GM13976 (cell line): ENCODE measurements around the gene TRAPPC12.

Experiments
- DNase-seq: peaks from one replicate; pipeline ENCODE4 v3.0.0; 2012; ENCODE audit warnings: low spot score
- in situ Hi-C: fragments of 300-500 bp; cut with MboI; formaldehyde crosslinking; loops from one replicate; pipeline ENCODE4 v1.12.0; 2022; ENCODE audit warnings: low sequenced_read_pairs, mixed read lengths, inconsistent platforms; ENCODE audit not compliant: unreplicated experiment
- TF ChIP-seq, protein P1 (sequence below): IDR thresholded peaks from 2 replicates; pipeline ENCODE4 v1.5.1; 2012; ENCODE audit warnings: borderline replicate concordance, mild to moderate bottlenecking; ENCODE audit not compliant: insufficient read depth; ENCODE audit errors: extremely low read depth, missing control alignments, control extremely low read depth

The TRAPPC12 gene

DNA sequence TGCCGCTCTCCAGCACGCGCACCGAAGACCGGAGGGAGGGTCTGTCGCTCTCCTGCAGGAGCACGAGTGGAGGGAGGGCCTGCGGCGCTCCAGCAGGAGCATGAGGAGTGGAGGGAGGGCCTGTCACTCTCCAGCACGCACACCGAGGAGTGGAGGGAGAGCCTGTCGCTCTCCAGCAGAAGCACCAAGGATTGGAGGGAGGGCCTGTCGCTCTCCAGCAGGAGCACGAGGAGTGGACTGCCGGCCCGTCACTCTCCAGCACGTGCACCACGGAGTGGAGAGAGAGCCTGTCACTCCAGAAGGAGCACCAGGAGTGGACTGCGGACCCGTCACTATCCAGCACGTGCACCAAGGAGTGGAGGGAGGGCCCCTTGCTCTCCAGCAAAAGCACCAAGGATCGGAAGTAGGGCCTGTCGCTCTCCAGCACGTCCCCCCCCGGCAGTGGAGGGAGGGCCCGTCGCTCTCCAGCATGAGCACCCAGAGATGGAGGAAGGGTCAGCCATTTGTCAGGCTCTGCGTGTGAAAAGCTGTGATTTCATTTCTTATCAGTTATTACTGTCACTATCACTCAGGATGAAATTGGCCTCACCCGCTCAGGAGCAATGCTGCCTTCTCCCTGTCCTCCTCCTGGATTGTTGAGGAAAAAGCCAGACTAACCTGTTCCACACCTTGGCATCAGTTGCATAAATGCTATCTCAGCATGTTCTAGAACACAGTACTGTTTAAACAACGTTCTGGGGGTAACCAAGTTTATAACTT is 103.9 kb downstream of the TRAPPC12 start:
- DNase-seq = no peak
- in situ Hi-C loops = no loop called here
- TF ChIP-seq, protein P1, sequence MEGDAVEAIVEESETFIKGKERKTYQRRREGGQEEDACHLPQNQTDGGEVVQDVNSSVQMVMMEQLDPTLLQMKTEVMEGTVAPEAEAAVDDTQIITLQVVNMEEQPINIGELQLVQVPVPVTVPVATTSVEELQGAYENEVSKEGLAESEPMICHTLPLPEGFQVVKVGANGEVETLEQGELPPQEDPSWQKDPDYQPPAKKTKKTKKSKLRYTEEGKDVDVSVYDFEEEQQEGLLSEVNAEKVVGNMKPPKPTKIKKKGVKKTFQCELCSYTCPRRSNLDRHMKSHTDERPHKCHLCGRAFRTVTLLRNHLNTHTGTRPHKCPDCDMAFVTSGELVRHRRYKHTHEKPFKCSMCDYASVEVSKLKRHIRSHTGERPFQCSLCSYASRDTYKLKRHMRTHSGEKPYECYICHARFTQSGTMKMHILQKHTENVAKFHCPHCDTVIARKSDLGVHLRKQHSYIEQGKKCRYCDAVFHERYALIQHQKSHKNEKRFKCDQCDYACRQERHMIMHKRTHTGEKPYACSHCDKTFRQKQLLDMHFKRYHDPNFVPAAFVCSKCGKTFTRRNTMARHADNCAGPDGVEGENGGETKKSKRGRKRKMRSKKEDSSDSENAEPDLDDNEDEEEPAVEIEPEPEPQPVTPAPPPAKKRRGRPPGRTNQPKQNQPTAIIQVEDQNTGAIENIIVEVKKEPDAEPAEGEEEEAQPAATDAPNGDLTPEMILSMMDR = no peak

DNA sequence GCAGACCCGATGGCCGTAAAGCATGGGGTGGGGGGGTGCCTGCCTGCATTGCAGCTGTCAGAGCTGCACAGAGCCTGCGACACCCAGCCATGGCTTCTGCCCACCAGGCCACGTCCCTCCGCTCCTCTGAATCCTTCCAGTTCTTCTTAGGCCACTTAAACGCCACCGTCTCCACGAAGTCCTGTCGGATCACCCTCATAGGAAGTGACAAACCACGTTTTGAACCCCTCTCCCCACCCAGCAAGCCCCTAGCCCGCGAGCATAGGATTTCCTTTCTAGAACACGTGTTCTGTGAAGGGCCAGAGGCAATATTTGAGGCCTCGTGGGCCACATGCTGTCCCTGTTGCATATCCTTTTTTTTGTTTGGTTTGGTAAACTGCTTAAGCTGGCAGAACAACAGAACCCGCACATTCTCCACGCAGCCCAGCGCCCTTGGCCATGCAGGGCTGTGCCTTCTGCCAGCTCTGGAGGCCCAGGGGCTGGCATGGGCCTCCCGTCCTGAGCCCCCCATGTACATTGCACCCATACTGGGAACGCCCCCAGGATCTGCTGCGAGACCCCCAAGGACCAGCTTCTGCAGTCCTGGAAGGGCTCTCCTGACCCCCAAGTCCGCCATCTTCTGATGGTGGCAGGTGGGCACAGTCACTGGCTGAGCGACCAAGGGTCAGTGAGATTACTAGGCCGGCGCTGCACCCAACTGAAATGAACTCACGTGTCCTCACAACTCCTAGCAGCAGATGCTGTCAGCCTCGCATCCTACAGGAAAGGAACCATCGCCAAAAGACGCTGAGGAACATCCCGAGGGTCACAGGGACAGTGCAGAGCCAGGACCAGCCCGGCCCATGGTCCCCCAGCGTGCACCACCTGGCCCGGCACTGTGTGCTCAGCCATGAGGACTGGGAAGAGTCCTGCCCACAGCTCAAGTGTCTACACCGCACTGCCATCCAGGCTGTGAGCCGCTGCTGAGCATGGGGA is 104.8 kb downstream of the TRAPPC12 start:
- in situ Hi-C loops = no loop called here
- DNase-seq = no peak
- TF ChIP-seq, protein P1 = no peak

DNA sequence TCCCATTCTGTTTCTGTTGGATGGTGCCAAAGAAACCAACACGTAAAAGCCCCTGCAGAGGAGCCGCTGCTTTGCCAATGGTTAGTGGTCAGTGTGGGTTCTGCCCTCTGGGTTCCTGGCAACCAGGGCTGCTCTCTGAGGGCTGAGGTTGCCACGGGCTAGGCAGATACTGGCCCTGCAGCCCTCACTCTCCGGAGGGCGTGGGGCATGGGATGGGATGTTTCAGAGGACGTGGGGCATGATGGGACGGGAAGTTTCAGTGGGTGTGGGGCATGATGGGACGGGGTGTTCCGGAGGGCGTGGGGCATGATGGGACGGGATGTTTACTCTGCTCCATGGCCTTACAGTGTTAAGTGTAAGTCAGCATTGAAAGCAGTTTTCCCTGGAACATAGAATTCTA is 105.7 kb downstream of the TRAPPC12 start:
- DNase-seq = no peak
- TF ChIP-seq, protein P1 = no peak
- in situ Hi-C loops = no loop called here

DNA sequence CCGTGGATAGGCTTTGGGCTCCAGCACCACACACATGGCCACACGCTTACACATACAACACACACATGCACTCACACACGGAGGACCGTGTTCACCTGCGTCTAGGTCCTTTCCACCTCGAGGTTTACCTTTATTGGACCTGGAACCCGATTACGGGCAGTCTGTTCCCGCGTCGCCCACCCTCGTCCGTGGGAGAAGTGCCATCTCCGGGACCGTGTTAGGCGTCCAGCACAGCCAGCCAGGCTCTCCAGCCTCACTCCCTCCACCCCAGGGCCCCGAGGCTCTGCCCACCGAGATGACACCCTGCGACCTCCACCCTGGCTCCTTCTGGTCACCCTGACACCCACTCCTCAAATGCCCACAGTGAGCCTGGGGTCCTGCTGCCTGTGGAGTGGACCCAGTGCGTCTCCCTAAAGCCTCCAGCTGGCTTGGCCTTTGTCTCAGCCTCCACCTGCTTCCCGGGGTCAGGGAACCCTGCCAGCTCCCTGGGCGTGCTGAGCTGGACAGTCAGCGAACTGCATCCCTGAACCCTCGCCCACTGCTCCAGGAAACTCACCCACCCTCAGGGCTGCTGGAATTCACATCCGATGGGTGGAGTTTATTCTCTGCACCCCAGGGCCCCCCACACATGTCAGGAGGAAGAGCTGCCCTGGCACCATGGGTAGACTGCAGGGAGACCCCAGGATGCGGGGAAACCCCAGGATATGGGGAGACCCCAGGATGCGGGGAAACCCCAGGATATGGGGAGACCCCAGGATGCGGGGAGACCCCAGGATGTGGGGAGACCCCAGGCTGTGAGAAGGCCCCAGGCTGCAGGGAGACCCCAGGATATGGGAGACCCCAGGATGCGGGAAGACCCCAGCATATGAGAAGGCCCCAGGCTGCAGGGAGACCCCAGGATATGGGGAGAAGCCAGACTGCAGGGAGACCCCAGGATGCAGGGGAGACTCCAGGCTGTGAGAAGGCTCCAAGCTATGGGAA is 106.8 kb downstream of the TRAPPC12 start:
- no peak for DNase-seq
- in situ Hi-C loops = no loop called here

GRCh38 chr2:3487028-3487425 is 107.5 kb downstream of the TRAPPC12 start:
- TF ChIP-seq, protein P1 = no peak
- no peak for DNase-seq
- in situ Hi-C loops = no loop called here

More for the DNA sequence above, 106.8 kb downstream of the TRAPPC12 start:
- TF ChIP-seq, protein P1 = no peak
